NCI-H226 (cell line): ENCODE data around the gene TRIM2.

Experiments
- DNase-seq: peaks from one replicate; pipeline ENCODE4 v3.0.0-alpha.2; 2015

Gene TRIM2

DNA sequence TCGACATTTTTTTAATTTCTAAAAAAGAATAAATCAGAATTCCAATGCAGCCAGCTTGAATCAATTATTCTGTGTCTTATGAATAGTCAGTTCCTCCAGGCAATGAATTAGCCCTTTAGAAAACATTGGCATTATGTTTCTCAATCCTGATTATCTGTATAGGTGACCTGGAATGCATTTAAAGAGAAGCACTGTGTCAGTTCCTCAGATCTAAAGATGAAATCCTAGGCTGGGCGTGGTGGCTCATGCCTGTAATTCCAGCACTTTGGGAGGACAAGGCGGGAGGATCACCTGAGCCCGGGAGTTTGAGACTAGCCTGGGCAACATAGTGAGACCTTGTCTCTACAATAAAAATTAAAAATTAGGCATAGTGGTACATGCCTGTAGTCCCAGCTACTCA is 183.7 kb downstream of the TRIM2 start:
- DNase-seq: no peak
